GM12801 (cell line): Measurements from ENCODE around the gene USP40.

Experiments
- TF ChIP-seq, protein P1 (sequence below): IDR thresholded peaks from one replicate; pipeline ENCODE4 v1.5.1; 2011; ENCODE audit warnings: control low read depth; ENCODE audit not compliant: insufficient read length; ENCODE audit errors: extremely low read depth

Gene USP40, protein sequence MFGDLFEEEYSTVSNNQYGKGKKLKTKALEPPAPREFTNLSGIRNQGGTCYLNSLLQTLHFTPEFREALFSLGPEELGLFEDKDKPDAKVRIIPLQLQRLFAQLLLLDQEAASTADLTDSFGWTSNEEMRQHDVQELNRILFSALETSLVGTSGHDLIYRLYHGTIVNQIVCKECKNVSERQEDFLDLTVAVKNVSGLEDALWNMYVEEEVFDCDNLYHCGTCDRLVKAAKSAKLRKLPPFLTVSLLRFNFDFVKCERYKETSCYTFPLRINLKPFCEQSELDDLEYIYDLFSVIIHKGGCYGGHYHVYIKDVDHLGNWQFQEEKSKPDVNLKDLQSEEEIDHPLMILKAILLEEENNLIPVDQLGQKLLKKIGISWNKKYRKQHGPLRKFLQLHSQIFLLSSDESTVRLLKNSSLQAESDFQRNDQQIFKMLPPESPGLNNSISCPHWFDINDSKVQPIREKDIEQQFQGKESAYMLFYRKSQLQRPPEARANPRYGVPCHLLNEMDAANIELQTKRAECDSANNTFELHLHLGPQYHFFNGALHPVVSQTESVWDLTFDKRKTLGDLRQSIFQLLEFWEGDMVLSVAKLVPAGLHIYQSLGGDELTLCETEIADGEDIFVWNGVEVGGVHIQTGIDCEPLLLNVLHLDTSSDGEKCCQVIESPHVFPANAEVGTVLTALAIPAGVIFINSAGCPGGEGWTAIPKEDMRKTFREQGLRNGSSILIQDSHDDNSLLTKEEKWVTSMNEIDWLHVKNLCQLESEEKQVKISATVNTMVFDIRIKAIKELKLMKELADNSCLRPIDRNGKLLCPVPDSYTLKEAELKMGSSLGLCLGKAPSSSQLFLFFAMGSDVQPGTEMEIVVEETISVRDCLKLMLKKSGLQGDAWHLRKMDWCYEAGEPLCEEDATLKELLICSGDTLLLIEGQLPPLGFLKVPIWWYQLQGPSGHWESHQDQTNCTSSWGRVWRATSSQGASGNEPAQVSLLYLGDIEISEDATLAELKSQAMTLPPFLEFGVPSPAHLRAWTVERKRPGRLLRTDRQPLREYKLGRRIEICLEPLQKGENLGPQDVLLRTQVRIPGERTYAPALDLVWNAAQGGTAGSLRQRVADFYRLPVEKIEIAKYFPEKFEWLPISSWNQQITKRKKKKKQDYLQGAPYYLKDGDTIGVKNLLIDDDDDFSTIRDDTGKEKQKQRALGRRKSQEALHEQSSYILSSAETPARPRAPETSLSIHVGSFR

DNA sequence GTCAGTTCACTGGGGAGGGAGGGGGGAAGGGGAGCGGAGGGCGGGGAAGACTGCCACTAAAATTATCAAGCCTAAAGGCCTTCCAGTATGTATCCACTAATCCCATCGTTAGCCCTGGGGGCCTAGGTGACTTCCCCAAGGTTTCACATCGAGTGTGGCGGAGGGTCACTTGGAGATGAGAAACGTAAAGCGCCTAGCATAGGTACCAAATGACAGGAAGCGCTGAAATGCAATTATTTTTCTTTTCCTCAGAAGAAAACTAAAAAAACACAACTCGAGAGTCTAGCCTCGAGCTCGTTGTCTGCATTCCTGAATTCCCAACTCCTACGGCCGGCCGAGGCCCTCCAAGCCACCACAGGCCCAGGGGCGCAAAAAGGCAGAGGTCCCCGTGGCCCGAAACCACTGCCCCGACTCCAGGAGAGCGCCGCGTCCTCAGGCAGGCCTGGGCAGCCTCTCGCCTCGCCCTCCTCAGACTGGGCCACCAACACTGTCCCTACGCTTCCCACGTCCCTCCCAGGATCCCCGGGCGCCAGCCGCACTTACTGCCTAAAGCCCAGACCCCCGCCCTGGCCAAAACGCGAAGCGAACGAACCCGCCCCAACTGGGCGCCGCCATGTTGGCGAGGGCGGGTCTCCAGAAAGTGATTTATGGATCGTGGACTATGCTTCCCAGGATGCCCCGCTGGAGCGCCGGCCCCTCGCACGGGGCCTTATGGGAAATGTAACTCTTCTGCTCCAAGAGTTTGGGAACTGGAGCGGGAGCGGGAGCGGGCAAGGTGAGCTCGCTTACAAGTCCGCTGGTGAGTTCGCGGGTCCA is at the start of gene USP40:
USP40 (minus strand) TSS at position 642 of the 816 bp plus-strand sequence. CDS start 1,228 bp downstream, outside the sequence.
- TF ChIP-seq, protein P1, sequence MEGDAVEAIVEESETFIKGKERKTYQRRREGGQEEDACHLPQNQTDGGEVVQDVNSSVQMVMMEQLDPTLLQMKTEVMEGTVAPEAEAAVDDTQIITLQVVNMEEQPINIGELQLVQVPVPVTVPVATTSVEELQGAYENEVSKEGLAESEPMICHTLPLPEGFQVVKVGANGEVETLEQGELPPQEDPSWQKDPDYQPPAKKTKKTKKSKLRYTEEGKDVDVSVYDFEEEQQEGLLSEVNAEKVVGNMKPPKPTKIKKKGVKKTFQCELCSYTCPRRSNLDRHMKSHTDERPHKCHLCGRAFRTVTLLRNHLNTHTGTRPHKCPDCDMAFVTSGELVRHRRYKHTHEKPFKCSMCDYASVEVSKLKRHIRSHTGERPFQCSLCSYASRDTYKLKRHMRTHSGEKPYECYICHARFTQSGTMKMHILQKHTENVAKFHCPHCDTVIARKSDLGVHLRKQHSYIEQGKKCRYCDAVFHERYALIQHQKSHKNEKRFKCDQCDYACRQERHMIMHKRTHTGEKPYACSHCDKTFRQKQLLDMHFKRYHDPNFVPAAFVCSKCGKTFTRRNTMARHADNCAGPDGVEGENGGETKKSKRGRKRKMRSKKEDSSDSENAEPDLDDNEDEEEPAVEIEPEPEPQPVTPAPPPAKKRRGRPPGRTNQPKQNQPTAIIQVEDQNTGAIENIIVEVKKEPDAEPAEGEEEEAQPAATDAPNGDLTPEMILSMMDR: no peak

DNA sequence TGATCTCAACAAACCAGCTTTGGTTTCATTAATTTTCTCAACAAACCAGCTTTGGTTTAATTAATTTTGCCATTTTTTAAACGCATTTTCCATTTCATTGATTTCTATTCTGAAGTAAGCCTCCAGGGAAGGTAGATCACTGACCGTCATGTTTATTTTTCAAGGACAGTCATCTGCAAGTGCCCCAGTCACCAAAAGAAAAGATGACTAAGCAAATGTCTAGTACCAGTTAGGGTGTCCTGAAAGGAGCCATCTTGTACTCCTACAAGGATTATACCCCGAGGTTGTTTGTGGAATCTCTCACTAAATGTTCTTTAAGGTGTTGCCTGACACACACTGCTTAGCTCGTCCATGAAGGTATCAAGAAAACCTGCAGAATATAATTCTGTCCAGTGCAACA is 44.7 kb upstream of the USP40 start:
- TF ChIP-seq, protein P1: no peak

DNA sequence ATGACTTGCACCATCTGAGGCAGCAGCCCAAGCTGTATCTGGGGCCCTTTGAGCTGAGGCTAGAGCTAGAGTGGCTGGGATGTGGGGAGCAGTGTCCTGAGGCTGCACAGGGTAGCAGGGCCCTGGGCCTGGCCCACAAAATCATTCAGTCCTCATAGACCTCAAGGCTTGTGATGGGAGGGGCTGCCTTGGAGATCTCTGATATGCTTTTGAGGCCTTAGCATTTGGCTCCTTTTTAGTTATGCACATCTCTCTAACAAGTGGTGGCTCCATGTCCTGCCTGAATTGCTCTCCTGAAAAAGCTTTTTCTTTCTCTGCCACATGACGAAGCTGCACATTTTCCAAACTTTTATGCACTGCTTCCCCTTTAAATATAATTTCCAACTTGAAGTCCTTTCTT is 39.1 kb upstream of the USP40 start:
- TF ChIP-seq, protein P1: no peak

DNA sequence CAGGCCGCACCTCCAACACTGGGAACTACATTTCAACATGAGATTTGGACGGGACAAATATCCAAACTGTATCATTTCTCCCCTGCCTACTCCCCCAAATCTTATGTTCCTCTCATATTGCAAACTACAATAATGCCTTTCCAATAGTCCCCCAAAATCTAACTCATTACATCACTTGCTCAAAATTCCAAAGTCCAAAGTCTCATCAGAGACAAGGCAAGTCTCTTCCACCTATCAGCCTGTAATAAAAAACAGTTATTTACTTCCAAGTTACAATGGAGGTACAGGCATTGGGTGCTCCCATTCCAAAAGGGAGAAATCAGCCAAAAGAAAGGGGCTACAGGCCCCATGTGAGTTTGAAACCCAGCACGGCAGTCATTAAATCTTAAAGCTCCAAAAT is 38.2 kb upstream of the USP40 start:
- TF ChIP-seq, protein P1: no peak

DNA sequence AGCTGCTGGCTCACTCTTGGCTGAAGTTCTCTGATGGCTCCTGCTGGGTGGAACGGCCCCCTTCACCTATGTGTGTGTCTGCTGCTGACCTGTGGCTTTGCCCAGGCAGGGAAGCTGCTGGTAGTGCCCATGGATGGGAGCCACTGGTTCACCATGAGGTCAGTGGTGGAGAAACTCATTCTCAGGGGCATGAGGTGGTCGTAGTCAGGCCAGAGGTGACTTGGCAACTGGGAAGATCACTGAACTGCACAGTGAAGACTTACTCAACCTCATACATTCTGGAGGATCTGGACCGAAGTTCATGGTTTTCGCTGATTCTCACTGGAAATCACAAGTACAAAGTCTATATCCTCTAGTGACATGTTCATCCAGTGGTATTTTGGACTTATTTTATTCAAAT is 36.9 kb upstream of the USP40 start:
- TF ChIP-seq, protein P1: no peak

DNA sequence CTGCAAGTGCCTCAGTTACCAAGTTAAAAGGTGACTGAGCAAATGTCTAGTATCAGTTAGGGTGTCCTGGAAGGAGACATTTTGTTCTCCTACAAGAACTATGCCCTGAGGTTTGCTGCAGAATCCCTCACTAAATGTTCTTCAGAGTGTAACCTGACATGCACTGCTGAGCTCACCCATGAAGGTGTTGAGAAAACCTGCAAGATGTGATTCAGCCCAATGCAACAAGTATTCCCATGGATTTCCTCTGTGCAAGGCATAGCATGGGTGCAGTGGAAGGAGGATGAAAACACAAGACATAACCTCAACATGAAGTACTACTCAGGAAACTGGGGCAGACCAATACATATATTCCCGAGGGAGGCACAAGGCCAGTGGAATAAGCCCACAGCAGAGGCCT is 35.5 kb upstream of the USP40 start:
- TF ChIP-seq, protein P1: no peak
